Spleen (tissue), 11 donors: Measurements from ENCODE around the gene NAALADL1. TPM values are rescaled to one million over a fixed set of nuclear protein-coding genes. Genes with fewer than 3 reads are reported as not detected.

Experiments
- DNase-seq: peaks from one replicate; pipeline ENCODE4 v3.0.0-alpha.2; 2020
- H3K27ac ChIP-seq, 8 donors: fragments of 200-600 bp; sonication (generic) in 7 of 8; 1 replicate in 4 of 8; 2 replicates in 4 of 8; pipeline versions ENCODE4 v1.5.0 to v1.8.0; 2016 to 2021; ENCODE audit warnings: inconsistent platforms in 4 of 8, mild to moderate bottlenecking in 4 of 8, moderate library complexity in 1 of 8
- H3K27me3 ChIP-seq, 7 donors: fragments of 200-600 bp; sonication (generic) in 6 of 7; replicated peaks in 1 of 7; 1 replicate in 4 of 7; 2 replicates in 3 of 7; pipeline versions ENCODE4 v1.5.0 to v1.8.0; 2016 to 2021; ENCODE audit warnings: inconsistent platforms in 3 of 7, mild to moderate bottlenecking in 1 of 7
- H3K36me3 ChIP-seq, 6 donors: fragments of 200-600 bp; sonication (generic) in 5 of 6; 1 replicate in 4 of 6; 2 replicates in 2 of 6; pipeline versions ENCODE4 v1.5.0 to v1.8.0; 2016 to 2021; ENCODE audit warnings: inconsistent platforms in 2 of 6
- H3K4me1 ChIP-seq, 6 donors: fragments of 200-600 bp; sonication (generic) in 5 of 6; 1 replicate in 3 of 6; 2 replicates in 3 of 6; pipeline versions ENCODE4 v1.5.0 to v1.8.0; 2016 to 2021; ENCODE audit warnings: inconsistent platforms in 3 of 6
- H3K4me3 ChIP-seq, 8 donors: fragments of 200-600 bp; sonication (generic) in 7 of 8; 1 replicate in 4 of 8; 2 replicates in 4 of 8; pipeline versions ENCODE4 v1.5.0 to v1.8.0; 2016 to 2021; ENCODE audit warnings: inconsistent platforms in 4 of 8, mild to moderate bottlenecking in 4 of 8, moderate library complexity in 2 of 8
- H3K9me3 ChIP-seq, 8 donors: fragments of 200-600 bp; sonication (generic) in 7 of 8; 1 replicate in 4 of 8; 2 replicates in 4 of 8; pipeline versions ENCODE4 v1.5.0 to v1.8.0; 2016 to 2021; ENCODE audit warnings: inconsistent platforms in 4 of 8
- POLR2A ChIP-seq, 3 donors: fragments of 450-650 bp; IDR thresholded peaks; one replicate each; pipeline ENCODE4 v1.5.1; 2017; ENCODE audit warnings: antibody characterized with exemption in 3 of 3, mild to moderate bottlenecking in 1 of 3
- POLR2AphosphoS5 ChIP-seq, 3 donors: sonication (generic); formaldehyde crosslinking; IDR thresholded peaks; one replicate each; pipeline ENCODE4 v1.5.1; 2017; ENCODE audit warnings: antibody characterized with exemption in 3 of 3
- WGBS, 5 donors: extraction: QIAGEN DNeasy Blood & Tissue Kit in 3 of 5; methylation state at CpG; one replicate each; pipeline versions ENCODE4 v1.1.5 to v1.1.7; 2013 to 2018; 5-methylcytosine and 5-hydroxymethylcytosine counted together
- intact Hi-C: fragments of 100-400 bp; cut with DNase I; formaldehyde crosslinking; loops from one replicate; pipeline ENCODE4 v1.15.0; 2023; ENCODE audit warnings: low total_unique reads
- polyA plus RNA-seq, 3 donors: library from polyadenylated mRNA; stranded (reverse); fragments of 200-250 nt; gene quantifications; one replicate each; pipeline ENCODE4 v1.2.1, GENCODE V29; 2013
- total RNA-seq, 7 donors: library from RNA; depleted of rRNA in 3 of 7; stranded (reverse); fragments of >200 nt in 3 of 7; fragmentation: NEBNext Ultra II Directional in 4 of 7; extraction: Animal tissue kit (Norgen Biotek cat#: 25700) in 4 of 7; gene quantifications; one replicate each; pipeline versions ENCODE4 v1.1.0 to v1.2.1, GENCODE V29; 2016 to 2021
- TF ChIP-seq, protein P1 (sequence below), 11 experiments: fragments of 200-600 bp in 7 of 11; fragments of 450-650 bp in 4 of 11; sonication (generic) in 4 of 11; IDR thresholded peaks in 8 of 11; conservative IDR thresholded peaks in 3 of 11; 1 replicate in 7 of 11; 2 replicates in 4 of 11; pipeline versions ENCODE4 v1.4.0 to v1.8.0; 2016 to 2021; ENCODE audit warnings: antibody characterized with exemption in 11 of 11, inconsistent platforms in 4 of 11, mild to moderate bottlenecking in 1 of 11
- donor health status: healthy with polysubstance abuse.
- donor health status: DM: no; HTN: no; CAD: no; lungs with moderate emphysema.
- donor health status: DM: no; HTN: no; CAD: no.
- donor health status: Bipolar disorder and iron deficiency.
- donor health status: healthy.
- donor health status: DM: no; HTN: no; CAD: no.
- donor health status: DM: yes; HTN: yes; CAD: no.

Gene NAALADL1
- total and polyA plus RNA-seq, 10 donors = 13.0 to 45.2 (median 20.8) TPM

DNA sequence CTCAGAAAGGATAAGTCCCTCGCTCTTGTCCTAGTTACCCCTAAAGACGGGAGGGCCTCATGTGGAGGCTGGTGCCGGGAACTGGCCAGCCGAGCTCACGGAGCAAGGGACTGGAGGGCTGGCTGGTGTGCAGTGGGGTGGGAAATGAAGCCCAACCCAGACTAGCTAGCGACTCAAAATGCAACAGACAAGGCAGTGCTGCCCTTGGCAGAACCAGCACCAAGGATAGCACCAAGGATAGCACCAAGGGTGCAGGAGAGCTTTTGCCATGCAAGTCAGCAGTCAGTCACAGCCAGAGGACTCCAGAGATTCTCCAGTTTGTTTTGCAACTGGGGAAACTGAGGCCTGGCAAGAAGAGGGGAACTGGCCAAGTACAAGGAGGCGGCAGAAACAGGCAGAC is 55.1 kb downstream of the NAALADL1 start:
- H3K9me3 ChIP-seq = no peaks in the 10 kb centered on the region
- H3K27ac ChIP-seq = no peak overlapping the region
- DNase-seq = no peak
- H3K4me1 ChIP-seq = peaks cover 0 to 26% (median 0%) of the 10 kb centered on the region in 6 donors
- intact Hi-C loops = no loop called here
- H3K36me3 ChIP-seq = no peaks in the 10 kb centered on the region
- no peak overlapping the region for H3K4me3 ChIP-seq
- TF ChIP-seq, protein P1, sequence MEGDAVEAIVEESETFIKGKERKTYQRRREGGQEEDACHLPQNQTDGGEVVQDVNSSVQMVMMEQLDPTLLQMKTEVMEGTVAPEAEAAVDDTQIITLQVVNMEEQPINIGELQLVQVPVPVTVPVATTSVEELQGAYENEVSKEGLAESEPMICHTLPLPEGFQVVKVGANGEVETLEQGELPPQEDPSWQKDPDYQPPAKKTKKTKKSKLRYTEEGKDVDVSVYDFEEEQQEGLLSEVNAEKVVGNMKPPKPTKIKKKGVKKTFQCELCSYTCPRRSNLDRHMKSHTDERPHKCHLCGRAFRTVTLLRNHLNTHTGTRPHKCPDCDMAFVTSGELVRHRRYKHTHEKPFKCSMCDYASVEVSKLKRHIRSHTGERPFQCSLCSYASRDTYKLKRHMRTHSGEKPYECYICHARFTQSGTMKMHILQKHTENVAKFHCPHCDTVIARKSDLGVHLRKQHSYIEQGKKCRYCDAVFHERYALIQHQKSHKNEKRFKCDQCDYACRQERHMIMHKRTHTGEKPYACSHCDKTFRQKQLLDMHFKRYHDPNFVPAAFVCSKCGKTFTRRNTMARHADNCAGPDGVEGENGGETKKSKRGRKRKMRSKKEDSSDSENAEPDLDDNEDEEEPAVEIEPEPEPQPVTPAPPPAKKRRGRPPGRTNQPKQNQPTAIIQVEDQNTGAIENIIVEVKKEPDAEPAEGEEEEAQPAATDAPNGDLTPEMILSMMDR (IDR thresholded peaks at IDR 0.05 in 8 of 11, conservative IDR thresholded peaks at IDR 0.05 in 3 of 11) = no peak
- TF ChIP-seq POLR2AphosphoS5 (IDR thresholded peaks at IDR 0.05) = no peak
- no peak for TF ChIP-seq POLR2A (IDR thresholded peaks at IDR 0.05)
- WGBS, 5 donors = 87 to 96% (median 91%) methylated on average over 7 of the region's 7 CpGs
- no peaks in the 10 kb centered on the region for H3K27me3 ChIP-seq

DNA sequence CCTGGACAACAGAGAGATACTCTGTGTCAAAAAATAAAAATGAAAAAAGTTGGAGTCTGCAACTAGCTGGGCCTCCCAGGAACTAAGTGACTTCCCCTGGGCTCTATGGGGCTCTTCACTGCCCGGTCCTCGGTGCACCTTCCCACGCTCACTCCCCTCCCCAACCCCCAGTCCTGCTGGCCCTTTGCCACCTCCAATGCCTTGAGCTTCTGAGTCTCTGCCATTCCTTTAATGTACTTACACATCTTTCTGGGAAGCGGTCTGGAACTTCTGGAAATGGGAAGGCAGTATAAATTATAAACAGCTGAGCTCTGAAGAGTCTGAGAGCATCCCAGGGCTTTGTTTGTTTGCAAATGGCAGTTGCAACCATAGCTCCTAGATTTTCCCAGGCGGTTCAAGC is 55.6 kb downstream of the NAALADL1 start:
- Histone ChIP-seq H3K27ac (no peak overlapping the region), H3K9me3 (no peaks in the 10 kb centered on the region), H3K27me3 (no peaks in the 10 kb centered on the region), H3K4me1 (peaks cover 0 to 29% (median under 1%) of the 10 kb centered on the region in 6 donors), H3K36me3 (no peaks in the 10 kb centered on the region), H3K4me3 (no peak overlapping the region)
- WGBS, 5 donors = 67 to 85% (median 85%) methylated on average over 5 of the region's 5 CpGs
- TF ChIP-seq POLR2A (IDR thresholded peaks at IDR 0.05) (no peak), POLR2AphosphoS5 (IDR thresholded peaks at IDR 0.05) (no peak)
- TF ChIP-seq, protein P1 (IDR thresholded peaks at IDR 0.05 in 8 of 11, conservative IDR thresholded peaks at IDR 0.05 in 3 of 11) = no peak
- DNase-seq = no peak
- intact Hi-C loops = no loop called here

DNA sequence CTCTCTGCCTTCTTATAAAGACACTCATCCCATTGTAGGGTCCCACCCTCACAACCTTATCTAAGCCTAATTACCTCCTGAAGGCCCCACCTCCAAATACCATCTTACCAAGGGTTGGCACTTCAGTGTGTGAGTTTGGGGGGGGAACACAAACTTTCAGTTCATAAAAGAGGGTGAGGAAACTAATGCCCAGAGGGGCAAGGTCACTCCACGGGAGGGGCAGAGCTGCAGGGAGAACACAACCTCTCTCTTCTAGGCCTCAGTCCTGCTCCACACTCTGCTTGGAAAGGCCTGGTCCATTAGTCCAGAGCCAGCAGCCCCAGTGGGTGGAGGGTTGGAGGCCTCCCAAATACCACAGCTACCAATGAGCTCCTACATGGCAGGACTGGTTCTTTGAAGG is 58.9 kb downstream of the NAALADL1 start:
- Histone ChIP-seq H3K4me1 (peaks cover 16 to 62% (median 29%) of the 10 kb centered on the region in 6 donors), H3K36me3 (peaks cover 0 to 4% (median 0%) of the 10 kb centered on the region in 6 donors), H3K9me3 (no peaks in the 10 kb centered on the region), H3K27me3 (no peaks in the 10 kb centered on the region), H3K4me3 (no peak overlapping the region), H3K27ac (peak overlapping the region in 2 of 8 donors; percentile 36 to 87)
- intact Hi-C loops = loop anchor here (10.0 kb wide), 1 partner anchor 65 kb away; the partner anchor contains the start of gene GPHA2
- TF ChIP-seq POLR2AphosphoS5 (IDR thresholded peaks at IDR 0.05) (no peak), POLR2A (IDR thresholded peaks at IDR 0.05) (no peak)
- TF ChIP-seq, protein P1 (IDR thresholded peaks at IDR 0.05 in 8 of 11, conservative IDR thresholded peaks at IDR 0.05 in 3 of 11) = no peak
- 63 to 88% (median 80%) methylated on average over 1 of the region's 1 CpG for WGBS, 5 donors
- no peak for DNase-seq

DNA sequence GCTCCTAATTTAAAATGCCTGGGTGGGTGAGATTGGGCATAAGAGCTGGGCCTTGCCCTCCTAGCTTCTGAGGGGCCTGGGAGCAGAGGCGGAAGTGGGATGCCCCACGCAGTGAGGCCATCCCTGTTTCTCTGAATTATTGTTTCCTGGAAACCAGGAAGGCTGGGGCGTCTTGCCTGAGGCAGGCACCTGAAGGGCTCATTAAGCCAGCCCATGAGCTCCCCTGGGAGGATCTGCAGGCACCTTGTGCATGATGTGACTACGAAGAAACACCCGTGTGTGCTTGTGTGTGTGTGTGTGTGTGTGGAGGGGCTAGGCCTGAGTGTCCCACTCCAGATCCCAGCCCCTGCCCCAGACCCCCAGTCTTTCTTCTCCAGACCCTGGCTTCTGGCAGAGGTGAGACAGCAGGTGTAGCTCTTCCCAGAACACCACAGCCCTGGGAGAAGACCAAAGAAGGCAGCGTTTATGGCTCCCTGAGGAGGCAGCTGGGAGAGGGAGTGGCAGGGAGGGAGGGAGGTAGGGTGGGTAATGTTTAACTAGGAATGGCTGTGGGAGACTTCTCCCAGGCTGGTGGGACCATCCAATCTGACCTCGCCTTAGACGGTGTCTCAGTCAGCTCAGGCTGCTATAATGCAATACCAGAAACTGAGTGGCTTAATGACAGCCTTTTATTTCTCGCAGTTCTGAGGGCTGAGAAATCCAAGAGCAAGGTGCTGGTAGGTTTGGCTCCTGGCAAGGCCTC is 59.5 kb downstream of the NAALADL1 start:
- H3K27me3 ChIP-seq = no peaks in the 10 kb centered on the region
- H3K36me3 ChIP-seq = peaks cover 0 to 10% (median 0%) of the 10 kb centered on the region in 6 donors
- peak overlapping the region in 2 of 8 donors; percentile 36 to 87 for H3K27ac ChIP-seq
- TF ChIP-seq POLR2A (IDR thresholded peaks at IDR 0.05) = no peak
- TF ChIP-seq POLR2AphosphoS5 (IDR thresholded peaks at IDR 0.05) = no peak
- TF ChIP-seq, protein P1 (IDR thresholded peaks at IDR 0.05 in 8 of 11, conservative IDR thresholded peaks at IDR 0.05 in 3 of 11) = no peak
- H3K4me3 ChIP-seq = no peak overlapping the region
- DNase-seq = no peak
- peaks cover 16 to 68% (median 32%) of the 10 kb centered on the region in 6 donors for H3K4me1 ChIP-seq
- intact Hi-C loops = loop anchor here (10.0 kb wide), 1 partner anchor 64 kb away; the partner anchor contains the start of gene GPHA2
- 65 to 74% (median 71%) methylated on average over 8 to 9 of the region's 9 CpGs for WGBS, 5 donors
- no peaks in the 10 kb centered on the region for H3K9me3 ChIP-seq
